HCEC 1CT (cell line): ENCODE data around the gene TK1.

Experiments
- DNase-seq: peaks from one replicate; pipeline ENCODE4 v3.0.0-alpha.2; 2017

TK1 gene

DNA sequence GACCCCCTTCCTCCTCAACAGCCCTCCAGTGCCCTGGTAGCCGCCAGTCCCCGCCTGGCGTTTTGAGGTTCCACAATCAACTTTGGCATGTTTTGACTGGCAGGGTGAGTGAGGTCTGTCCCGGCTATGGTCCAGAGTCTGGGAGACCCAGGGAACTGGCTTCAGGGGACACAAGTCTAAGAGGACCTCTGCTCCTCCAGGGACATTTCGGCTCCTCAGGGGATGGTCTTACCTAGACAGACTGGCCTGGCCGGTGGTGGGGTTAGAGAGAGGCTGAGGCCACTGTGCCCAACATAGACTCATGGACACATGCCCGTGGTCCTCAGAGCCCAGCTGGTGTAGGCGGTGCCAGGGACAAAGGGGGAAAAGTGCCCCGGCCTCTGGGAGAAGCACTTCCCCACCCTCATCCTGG is 54.1 kb downstream of the TK1 start:
- no peak for DNase-seq

DNA sequence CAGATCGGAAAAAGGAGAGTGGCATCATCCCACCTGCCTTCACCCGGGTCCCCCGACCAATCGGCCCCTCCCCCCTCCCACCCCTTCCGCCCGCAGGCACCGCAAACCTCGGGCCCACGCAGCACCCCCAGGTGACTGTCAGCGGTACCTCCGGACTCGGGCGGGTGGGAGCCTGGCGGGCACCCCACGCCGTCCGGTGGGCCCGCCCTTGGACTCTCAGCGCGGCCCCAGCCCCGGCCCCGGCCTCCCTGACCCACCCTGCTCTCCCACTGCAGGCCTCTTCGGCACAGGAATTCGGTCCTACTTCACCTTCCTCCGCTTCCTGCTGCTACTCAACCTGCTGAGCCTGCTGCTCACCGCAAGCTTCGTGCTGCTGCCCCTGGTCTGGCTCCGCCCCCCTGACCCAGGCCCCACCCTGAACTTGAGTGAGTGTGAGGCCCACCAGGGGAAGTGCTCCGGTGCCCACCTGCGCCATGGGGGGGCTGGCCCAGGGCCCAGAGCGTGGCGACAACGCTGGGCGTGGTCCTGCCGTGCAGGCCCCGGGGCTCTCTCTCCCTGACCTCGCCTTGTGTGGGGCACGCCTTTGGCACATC is 54.7 kb downstream of the TK1 start:
- no peak for DNase-seq

DNA sequence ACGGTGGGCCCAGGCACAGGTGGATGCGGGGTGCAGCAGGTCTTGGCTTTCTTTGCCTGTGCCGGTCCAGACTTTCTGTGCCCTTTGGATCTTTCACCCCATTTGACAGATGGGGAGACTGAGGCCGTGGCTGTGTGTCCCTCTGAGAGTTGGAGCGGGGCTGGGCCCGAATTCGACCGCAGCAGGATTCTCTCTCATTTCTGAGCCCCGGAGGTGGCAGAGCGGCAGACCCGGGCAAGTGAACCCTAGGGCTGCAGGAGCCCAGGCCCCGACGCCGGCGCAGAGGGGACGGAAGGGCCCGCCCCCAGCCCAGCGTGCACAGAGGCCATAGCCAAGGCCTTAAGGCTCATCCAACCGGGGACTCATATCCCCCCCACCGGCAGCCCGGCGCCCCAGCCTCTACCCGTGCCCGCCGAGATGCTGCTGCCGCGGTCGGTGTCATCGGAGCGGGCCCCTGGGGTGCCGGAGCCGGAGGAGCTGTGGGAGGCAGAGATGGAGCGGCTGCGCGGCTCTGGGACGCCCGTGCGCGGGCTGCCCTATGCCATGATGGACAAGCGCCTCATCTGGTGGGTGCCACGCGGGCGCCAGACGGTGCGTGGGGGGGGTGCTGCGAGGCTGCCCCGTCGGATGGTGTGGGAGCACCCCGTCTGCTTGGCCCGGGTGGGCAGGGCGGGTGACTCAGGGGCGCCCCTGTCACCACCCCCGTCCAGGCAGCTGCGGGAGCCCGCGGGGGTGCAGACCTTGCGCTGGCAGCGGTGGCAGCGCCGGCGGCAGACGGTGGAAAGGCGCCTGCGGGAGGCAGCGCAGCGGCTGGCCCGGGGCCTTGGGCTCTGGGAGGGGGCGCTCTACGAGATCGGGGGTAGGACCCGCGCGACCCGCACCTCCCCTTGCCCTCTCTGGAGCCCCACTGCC is 55.4 kb downstream of the TK1 start:
- DNase-seq = no peak

DNA sequence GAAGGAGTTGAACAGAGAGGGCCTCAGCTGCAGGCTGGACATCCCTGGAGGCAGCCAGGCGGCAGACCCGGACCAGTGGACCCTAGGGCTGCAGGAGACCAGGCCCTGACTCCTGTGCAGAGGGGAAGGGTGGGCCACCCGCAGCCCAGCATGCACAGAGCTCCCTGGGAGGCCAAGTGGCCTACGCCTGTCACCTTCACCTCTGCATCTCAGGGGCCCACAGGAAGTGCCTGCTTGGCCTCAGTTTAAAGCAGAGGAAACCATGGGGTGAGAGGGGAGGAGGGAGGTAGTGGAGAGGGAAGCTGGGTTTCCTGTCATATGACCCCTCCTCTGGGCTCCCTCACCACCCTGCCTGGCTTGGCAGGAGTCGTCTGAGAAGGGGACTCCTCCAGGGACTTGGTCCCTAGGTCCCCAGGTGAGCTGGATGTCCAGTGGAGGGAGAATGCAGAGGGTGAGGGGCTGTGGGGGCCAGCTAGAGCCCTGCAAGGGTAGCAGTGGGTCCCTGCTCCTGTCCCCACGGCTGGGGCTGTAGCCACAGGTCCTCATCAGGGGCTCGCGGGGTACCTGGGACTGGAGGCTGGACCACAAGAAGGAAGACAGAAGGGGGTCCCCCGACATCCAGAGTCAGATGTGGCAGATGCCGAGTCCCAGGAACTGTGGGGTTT is 56.3 kb downstream of the TK1 start, which contains the start of gene TMC8:
TMC8 (plus strand) TSS at position 335 of the 665 bp plus-strand sequence. CDS start 818 bp downstream, outside the sequence.
- DNase-seq = no peak

DNA sequence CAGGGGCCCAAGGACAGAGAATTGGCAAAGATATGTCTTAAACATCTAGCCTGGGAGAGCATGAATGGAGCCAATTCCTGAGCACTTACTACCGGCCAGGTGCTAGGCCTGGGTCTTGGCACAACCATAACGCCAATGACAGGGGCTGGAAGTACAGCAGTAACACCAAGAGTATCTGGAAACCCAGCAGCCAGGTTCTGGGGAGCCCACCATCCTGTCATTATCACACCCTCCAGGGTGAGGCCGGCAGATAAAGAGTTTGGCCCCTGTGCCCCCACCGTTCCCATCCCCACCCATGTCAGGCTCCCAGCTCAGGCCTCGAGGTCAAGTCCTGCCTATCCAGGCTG is 56.8 kb downstream of the TK1 start:
- DNase-seq = no peak

DNA sequence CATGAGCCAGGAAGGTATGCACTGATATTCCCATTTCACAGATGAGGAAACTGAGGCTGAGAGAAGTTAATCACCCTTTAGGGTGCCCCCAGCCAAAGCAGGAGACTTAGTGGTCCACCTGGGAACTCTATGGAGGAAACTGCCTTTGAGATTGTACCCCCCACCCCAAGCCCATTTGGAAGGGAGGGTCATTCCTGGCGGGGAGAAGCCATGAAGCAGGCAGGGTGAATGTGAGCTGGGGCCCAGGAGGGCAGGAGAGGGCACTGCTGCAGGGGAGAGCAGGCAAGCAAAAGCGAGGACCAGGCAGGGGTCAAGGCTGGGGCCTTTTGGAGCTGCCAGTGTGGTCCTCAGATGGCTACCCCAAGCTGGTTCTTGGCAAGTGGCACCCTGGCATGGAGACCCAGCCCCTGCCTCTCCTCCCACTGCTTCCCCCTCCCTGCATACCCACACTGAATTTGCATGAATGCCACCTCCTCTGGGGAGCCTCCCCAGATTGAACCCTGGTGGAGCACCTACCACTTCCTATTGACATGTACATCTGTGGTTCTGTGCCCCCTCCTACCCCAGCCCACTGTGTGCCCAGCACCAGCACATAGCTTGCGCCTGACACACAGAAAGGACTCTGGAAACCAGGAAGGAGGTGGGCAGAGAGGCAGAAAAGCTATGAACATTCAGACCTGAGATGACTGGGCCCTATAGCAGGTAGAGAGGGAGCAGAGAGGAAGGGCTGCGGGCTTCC is 57.3 kb downstream of the TK1 start:
- DNase-seq = no peak

DNA sequence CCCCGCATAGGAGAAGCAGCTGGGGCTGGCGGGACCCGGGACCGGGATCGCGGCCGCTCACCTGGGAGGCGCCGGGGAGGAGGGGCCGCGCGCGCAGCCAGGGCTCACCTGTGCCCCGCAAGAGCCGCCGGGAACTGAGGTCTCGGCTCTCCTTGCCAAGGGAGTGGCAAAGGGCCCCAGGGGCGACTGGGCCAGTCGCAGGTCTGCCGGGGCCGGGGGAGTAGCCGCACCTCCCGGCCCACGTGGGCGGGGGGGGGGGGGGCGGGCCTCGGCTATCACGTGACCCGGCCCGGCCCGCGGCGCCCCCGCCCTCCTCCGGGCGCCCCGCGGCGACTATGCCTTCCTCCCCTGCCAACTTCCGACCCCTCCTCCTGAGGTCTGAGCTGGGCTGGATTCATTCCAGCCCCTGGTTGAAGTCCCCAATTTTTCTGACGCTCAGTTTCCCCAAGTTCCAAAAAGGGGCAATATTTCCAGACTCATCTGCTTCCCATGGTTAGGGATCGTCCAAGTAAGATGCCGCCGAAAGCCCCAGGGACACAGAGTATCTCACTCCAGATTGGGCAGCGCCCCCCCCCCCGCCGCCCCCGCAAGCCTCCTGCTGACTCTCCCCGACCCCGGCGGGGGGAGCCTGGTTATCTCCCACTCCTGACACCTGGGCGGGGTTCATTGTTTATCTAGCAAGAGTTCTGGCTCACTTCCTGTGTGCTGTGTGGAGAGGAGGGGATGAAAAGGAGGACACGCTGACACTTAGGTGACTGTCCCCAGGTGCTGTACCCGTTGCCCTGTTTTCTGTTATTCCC is 58.1 kb downstream of the TK1 start, which contains the start of gene TMC6:
TMC6 (minus strand) TSS at position 205 of the 800 bp plus-strand sequence. CDS start 1,923 bp downstream, outside the sequence.
- DNase-seq = no peak

DNA sequence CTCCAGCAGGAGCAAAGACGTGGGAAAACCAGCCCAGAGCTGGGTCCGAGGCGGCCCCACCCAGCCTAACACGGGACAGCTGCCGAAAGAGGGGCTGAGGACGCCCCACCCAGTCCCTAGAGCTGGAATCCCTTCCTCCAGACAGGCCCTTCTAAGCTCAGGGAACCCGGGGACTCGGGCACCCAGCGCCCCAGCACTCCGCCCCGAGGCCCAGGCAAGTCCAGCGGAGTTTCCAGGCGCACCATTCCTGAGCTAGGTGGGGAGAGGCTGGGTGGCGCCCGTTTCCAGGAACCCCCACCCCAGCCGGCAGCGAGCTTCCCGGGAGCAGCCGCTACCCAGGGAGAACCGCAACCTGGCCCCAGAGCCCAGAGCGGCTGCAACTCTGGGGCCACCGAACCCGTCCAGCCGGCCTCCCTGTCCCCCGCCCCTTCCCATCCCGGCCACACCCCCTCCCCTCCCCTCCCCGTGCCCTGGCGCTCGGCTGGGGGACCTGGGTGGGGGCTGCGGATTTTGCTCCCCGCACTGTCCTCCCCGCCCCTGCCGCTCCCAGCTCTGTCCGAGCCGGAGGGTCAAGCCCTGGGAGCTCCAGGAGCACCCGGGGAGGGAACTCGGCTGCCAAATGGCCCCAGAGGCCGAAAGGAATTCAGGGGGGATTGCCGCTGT is 58.8 kb downstream of the TK1 start:
- no peak for DNase-seq

DNA sequence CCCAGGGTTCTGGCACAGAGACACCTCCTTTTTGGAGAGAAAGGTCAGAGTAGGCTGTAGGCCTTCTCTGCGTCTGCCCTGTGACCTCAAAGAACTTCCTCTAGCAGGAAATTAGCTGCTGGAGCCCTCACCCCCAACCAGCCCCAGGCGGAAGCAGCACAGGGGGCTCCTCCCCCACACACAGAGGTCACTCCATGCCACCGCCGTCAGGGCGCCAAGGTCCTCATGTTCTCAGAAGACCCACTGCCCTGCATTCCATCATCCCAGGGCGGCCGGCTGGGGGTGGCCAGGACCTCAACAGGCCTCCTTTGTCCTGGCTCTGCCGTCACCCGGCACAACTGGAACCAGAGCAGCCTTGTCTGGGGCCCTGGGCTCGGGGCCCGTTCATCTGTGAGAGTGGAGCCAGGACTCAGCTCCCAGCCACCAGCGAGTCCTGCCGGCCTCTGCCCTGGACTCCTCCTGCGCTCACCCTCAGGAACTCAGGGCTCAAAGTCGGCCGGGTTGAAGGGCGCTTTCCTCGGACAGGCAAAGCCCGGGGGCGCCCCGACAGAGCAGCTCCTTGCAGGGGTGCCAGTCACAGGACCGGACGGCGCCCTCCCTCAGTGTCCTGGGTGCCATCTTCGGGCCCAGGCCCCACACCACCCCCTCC is 59.5 kb downstream of the TK1 start:
- no peak for DNase-seq

DNA sequence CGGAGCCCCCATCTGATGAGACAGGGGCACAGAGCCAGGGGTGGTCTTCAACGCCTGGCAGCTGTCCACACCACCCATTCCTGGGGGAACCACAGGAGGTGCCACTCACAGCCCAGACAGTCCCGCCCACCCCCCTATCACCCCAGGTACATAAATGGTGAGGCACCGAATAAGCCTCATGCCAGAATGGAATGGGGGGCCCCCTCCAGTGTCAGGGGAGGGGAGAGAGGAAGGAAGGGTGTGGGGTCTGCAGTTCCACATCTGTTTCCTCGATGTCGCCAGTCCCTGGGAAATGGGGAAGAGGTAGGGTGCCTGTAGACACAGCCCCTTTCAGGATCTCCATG is 60.0 kb downstream of the TK1 start:
- DNase-seq = no peak

DNA sequence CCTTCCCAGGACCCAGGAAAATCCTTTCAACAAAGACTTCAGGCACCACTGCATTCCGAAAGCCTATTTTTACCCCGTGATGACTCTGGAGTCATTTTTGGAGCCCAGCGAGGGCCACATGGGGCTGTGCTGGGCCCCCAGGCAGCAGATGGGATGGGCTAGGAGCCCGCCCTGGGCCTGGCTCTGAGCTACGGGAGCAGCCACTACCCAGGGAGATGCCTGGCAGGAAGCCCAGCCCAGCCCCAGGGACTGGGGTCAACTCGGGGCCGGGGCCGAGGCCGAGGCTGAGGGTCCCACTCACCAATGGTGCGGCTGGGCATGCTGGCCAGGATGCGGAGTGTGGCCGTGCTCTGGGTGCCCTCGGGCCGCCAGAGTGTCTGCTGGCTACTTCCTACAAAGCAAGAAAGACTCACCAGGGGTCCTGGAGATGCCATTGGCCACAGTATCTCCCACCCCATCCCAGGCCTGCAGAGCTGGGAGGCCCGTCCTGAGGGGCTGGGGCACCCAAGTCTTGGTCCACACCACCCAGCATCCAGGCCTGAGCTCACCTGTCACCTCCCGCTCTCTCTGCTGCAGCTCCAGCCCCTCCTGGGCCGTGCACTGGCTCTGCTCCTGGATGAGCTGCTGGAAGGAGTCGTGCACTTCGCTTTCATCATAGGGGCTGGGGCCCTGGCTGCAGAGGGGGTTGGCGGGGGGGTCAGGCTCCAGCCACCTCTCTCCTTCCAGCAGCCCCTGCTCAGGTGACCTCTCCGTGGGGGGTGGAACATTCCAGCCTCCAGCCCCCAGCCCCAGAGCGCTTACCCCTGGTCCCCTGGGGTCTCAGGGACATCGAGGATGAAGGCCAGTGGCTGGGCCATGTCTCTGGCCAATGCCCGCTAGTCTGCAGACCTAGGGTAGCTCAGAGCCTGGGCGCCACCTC is 60.6 kb downstream of the TK1 start:
- no peak for DNase-seq

DNA sequence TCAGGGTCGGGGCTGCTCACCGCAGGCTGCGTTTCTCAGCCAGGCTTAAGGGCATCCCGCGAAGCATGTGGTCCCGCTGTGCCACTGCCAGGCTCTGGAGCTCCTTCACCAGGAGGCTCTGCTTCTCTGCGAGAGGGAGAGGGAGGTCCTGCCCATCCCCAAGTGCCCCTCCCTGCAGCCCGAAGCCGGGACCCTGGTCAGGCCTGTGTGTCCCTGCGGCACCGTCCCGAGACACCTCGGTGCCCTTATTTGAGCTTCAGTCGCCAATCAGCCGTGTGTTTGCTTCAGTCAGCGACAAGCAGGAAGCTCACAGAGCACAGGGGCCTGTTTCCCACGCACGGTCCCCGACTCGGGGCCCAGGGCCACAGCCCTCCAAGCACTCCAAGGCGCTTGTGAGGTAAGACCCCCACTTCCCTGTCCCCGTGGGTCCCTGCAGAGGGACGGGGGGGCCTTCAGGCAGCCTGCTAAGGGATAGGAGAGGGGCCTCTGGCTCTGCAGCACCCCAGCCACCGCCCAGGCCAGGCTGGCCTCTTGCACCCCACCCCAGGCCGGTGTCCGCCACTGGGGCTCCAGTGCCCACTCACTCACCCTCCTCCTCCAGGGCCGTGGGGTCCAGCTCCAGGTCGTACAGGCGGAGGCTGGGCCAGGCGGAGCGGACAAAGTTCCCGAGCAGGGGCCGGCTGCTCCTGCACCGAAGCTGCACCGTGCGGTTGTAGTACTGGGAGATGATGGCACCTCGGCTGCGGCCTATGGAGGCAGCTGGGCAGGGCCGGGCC is 61.5 kb downstream of the TK1 start:
- no peak for DNase-seq

DNA sequence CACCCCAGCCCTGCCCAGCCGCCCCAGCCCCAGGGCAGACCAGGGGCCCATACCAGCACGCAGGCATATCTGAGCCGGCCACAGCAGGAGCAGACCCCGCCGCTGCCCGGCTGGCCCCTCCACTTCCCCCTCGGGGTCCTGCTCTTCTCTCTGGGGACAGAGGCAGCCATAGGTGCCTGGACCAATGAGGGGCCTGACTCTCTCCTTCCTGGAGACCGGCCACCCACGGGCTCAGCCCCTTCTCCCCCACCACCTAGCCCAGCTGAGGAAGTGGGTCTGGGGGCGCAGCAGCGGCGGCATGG is 62.1 kb downstream of the TK1 start:
- no peak for DNase-seq
